ENCODE measurements around the gene CFAP141.

Gene CFAP141

DNA sequence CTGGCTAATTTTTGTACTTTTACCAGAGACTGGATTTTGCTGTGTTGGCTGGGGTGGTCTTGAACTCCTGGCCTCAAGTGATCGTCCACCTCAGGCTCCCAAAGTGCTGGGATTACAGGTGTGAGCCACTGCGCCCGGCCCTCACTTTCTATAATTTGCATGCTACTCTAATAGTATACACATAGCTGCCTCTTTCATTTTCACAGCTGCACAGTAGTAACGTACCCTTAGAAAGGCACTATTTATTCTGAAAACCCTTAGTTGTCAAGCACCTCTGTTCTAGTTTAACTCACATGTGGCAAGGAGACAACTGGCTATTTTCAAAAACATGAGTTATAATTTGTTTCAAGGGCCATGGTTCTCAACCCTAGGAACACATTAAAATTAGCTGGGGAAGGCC lies 31.5 kb downstream of the CFAP141 start:
- H3K4me3 ChIP-seq (ENCODE audit: low read depth, low read length), result no peak overlapping the region
- no peak for DNase-seq (ENCODE audit: low read depth)
- TF ChIP-seq, protein P1, sequence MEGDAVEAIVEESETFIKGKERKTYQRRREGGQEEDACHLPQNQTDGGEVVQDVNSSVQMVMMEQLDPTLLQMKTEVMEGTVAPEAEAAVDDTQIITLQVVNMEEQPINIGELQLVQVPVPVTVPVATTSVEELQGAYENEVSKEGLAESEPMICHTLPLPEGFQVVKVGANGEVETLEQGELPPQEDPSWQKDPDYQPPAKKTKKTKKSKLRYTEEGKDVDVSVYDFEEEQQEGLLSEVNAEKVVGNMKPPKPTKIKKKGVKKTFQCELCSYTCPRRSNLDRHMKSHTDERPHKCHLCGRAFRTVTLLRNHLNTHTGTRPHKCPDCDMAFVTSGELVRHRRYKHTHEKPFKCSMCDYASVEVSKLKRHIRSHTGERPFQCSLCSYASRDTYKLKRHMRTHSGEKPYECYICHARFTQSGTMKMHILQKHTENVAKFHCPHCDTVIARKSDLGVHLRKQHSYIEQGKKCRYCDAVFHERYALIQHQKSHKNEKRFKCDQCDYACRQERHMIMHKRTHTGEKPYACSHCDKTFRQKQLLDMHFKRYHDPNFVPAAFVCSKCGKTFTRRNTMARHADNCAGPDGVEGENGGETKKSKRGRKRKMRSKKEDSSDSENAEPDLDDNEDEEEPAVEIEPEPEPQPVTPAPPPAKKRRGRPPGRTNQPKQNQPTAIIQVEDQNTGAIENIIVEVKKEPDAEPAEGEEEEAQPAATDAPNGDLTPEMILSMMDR (IDR thresholded peaks at IDR 0.05; ENCODE audit: control insufficient read depth, extremely low read depth, insufficient read depth), result no peak

DNA sequence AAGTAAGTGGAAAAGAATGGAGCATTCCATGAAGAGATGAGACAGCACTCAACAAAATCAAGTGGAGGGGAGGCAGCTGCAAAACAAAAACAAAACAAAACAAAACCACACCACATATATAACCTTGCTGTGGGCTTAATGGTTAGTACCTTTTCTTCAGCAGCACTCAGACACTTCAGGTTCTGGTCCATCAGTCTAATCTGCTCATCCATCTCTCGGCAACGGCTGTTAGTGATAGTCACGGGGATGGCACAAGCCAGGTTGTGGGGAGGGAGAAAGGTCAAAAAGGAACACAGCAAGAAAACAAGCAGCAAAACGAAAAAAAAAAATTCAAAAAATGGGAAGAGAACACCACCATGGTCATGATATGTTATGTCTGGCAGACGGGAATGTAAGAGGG lies 34.3 kb downstream of the CFAP141 start:
- H3K4me3 ChIP-seq (ENCODE audit: low read depth, low read length), result no peak overlapping the region
- DNase-seq (ENCODE audit: low read depth), result no peak
- TF ChIP-seq, protein P1 (IDR thresholded peaks at IDR 0.05; ENCODE audit: control insufficient read depth, extremely low read depth, insufficient read depth), result no peak

DNA sequence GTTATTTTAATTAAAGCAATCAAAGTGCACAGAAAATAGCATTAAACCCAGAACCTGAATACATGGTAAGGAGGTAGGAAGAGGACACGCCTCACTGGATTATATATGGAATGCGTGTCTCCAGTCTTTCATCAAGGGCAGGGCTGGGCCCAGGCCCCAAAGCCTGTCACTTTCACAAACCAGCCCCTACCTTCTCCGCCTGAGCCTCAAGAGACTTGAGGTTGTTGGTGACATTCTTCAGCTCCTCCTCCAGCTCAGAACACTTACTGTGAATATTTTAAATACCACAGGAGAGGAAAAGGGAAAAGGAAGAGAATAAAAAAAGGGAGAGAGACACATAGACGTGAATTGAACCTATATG lies 34.9 kb downstream of the CFAP141 start:
- H3K4me3 ChIP-seq (ENCODE audit: low read depth, low read length), result no peak overlapping the region
- TF ChIP-seq, protein P1 (IDR thresholded peaks at IDR 0.05; ENCODE audit: control insufficient read depth, extremely low read depth, insufficient read depth), result no peak
- DNase-seq (ENCODE audit: low read depth), result no peak

DNA sequence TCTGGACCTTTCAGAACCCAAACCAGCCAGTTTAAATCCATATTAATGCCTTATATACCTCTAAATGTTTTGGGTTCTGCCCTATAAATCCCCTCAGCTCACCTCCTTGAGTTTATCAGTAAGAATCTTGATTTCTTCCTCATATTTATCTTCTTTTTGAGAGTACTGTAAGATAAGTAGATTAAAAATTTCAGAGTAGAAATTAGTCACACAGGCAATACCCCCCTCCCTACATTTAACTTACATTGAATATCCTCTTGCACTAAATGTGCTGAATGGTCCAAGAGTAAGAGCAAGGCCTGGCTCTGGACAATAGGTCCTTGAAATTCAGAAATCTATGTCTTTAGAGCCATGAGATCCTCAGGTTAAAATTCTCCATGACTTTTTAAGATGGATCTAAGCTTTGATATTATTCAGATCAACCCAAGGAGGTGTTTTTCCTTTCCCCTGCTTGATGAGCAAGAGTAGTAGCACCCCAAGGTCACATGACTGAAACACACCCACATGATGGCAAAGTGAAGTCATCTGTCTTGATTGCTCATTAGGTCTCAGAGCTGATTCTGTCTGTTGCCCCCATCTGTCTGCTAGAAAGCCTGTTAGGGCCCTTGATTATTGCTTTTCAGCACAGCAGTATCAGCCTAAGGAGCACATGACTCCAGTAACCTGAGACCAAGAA lies 35.4 kb downstream of the CFAP141 start:
- no peak overlapping the region for H3K4me3 ChIP-seq (ENCODE audit: low read depth, low read length)
- no peak for DNase-seq (ENCODE audit: low read depth)
- TF ChIP-seq, protein P1 (IDR thresholded peaks at IDR 0.05; ENCODE audit: control insufficient read depth, extremely low read depth, insufficient read depth), result no peak

DNA sequence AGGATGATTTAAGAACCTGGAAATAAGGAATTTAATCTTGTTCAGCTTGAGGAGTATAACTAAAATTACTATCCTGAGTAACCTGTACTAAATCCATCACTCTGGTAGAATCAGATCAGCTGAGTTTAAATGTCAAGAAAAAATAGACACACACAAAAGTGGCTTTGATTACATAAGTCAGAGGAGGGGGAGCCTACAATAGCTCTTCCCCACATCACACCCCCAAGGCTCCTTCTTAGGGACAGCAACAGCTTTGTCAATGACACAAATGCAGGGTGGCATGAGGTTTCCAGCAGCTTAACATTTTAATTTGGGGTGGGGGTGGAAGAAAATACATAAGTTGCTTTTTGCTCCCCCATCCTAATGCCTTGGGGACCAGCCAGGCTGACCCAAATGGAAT lies 38.7 kb downstream of the CFAP141 start:
- H3K4me3 ChIP-seq (ENCODE audit: low read depth, low read length), result no peak overlapping the region
- TF ChIP-seq, protein P1 (IDR thresholded peaks at IDR 0.05; ENCODE audit: control insufficient read depth, extremely low read depth, insufficient read depth), result no peak
- DNase-seq (ENCODE audit: low read depth), result no peak

DNA sequence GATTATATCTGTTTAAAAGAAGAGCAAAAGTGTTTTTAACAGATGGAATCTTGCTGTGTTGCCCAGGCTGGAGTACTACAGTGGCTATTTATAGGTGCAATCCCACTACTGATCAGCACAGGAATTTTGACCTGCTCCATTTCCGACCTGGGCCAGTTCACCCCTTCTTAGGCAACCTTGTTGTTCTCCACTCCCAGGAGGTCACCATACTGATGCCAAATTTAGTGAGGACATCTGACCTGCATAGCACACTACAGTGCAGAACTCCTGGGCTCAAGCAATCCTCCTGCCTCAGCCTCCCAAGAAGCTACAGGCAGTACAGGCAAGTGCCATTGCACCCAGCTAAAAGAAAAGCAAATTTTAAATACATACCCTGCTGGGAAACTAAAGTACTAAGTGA lies 39.9 kb downstream of the CFAP141 start:
- DNase-seq (ENCODE audit: low read depth), result no peak
- TF ChIP-seq, protein P1 (IDR thresholded peaks at IDR 0.05; ENCODE audit: control insufficient read depth, extremely low read depth, insufficient read depth), result no peak
- H3K4me3 ChIP-seq (ENCODE audit: low read depth, low read length), result no peak overlapping the region

DNA sequence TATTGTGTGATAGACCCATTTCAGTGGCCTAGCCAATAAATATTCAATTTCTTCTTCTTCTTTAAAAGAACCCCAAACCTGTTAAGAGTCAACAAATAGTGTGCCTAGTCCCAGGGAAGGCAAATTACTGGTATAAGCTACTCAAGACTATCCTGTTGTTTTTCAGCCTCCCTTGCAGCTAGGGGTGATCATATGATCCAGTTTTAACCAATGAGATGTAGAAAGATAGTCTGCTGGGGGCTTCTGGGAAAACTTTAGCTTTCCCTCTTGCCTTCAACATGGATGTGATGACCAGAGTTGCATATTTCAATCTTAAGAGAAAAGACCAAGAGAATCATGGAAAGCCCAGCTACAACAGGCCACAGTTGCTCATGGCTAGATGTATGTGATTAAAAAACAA lies 46.6 kb downstream of the CFAP141 start:
- no peak overlapping the region for H3K4me3 ChIP-seq (ENCODE audit: low read depth, low read length)
- no peak for DNase-seq (ENCODE audit: low read depth)
- TF ChIP-seq, protein P1 (IDR thresholded peaks at IDR 0.05; ENCODE audit: control insufficient read depth, extremely low read depth, insufficient read depth), result no peak
